NCI-H446 (cell line): ENCODE data around the gene VAV2.
"Not testable (repeated sequence)": the region's sequence is repeated elsewhere in the genome, so short reads cannot be mapped to it uniquely, and the experiment has no call there.

ENCODE experiments used
- DNase-seq, 2 experiments: peaks; one replicate each; lab custom pipeline; 2025; lab: John Stamatoyannopoulos, UW

Gene VAV2

DNA sequence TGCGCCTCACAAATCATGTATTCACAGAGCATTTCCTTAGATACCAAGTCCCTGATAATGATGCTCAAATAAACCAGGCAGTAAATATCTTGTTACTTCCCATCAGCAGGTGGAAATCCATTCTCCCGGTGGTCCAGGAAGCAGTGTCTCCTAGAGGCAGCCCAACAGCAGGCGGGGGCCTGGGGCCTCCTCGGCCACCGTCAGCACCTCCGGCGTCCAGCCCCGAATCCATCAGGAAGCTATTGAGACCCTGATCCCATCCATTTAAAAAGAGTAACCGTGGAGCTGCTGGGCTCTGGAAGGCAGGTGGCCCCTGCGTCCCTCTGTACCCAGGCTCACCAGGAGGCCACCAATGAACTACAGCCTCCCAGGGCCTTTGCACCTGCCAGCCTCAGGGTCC, 54.0 kb downstream of the VAV2 start:
- no peak for DNase-seq

DNA sequence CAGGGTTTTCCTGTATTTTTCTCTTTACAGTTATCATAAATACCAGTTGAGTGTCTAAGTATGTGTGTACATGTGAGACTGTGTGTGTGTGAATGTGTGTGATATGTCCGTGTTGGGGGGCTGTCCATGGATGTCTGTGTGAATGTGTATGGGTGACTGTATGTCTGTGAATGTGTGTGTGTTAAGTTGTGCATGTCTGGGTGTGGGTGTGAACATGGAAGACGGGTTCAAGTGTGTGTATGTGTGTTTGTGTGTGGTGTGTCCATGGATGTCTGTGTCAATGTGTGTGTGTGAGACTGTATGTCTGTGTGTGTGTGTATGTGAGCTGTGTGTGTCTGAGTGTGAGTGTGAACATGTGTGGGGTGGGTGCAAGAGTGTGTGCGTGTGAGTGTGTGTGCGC, 55.0 kb downstream of the VAV2 start:
- no peak for DNase-seq

DNA sequence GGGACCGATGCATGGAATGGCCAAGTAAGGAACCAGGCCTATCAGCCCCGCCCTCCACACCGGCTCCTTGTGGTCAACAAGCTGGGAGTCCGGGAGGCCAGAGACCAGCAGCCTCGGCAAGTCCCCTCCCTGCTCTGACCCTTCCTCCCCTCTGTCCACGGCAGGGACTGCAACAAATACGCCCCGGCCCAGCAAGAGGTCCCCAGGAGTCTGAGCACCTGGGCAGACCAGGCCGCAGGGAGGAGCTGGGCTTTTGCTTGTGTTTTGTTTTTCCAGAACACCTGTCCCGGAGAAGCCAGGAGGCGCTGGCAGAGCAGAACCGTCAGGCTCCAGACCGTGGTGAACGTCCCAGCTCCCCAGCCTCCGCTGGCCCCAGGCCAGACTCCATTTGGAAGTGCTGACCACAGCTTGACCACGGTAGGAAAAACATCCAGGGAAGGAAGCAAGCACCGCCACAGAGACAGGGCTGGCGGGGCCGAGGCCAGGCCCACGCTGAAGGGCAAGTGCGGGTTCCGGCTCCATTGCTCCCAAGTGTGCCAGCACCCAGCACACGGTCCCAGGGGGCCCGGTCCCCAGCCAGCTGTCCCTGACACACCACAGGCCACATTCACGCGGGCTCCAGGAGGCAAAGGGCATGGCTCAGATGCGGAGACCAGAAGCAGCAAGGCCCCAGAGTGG, 56.7 kb downstream of the VAV2 start:
- DNase-seq = no peak

- DNase-seq = no peak
Observed at GRCh38 chr9:133934482-133935232, 57.5 kb downstream of the VAV2 start.

DNA sequence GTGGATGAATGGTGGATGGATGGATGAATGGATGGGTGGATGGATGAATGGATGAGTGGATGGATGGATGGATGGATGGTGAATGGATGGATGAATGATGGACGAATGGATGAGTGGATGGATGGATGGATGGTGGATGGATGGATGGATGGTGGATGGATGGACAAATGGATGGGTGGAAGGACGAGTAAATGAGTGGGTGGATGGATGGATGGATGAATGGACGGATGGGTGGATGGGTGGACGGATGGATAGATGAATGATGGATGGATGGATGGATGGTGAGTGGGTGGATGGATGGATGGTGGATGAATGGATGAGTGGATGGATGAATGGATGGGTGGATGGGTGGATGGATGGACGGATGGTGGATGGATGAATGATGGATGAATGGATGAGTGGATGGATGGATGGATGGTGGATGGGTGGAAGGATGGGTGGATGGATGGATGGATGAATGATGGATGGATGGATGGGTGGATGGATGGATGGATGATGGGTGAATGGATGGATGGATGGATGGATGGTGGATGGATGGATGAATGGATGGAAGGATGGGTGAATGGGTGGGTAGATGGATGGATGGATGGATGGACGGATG, 58.6 kb downstream of the VAV2 start:
- no peak for DNase-seq

DNA sequence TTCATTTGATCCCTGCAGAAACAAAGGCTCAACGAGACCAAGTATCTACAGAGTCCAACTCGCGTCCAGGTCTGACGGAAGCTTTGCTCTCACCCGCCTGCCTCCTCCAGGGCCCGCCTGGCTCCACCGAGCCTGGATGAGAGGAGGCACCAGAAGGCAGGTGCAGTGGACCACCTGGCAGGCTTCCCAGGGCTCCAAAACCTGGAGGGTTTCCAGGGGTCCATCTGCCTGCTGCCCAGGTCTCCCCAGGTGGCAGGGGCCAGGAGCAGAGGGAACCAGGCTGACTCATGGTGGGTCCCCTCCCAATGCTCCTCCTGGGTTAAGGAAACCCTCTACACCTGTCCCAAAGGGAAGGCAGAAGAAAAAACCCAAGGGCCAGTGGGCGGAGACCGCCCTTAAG, 59.5 kb downstream of the VAV2 start:
- DNase-seq = no peak

DNA sequence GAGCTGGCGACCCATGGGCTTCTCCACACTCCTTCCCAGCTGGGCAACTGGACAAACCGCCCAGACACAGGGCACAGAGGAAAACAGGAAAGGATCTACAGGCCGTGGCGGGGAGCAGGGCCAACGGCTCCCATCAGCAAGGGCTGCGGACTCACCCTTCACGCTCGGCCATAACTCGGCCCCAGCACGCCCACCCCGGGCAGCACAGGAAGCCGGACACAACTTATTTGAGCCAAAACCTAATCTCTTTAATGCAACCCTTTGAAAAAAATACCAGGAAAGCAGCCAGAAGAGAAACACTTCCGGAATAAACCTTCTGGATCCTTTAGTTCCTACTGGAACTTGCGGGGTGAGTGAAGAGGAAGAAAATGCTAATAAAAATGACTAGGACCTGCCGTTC, 59.9 kb downstream of the VAV2 start:
- DNase-seq = no peak

GRCh38 chr9:133930682-133931485, 61.2 kb downstream of the VAV2 start:
- no peak for DNase-seq

DNA sequence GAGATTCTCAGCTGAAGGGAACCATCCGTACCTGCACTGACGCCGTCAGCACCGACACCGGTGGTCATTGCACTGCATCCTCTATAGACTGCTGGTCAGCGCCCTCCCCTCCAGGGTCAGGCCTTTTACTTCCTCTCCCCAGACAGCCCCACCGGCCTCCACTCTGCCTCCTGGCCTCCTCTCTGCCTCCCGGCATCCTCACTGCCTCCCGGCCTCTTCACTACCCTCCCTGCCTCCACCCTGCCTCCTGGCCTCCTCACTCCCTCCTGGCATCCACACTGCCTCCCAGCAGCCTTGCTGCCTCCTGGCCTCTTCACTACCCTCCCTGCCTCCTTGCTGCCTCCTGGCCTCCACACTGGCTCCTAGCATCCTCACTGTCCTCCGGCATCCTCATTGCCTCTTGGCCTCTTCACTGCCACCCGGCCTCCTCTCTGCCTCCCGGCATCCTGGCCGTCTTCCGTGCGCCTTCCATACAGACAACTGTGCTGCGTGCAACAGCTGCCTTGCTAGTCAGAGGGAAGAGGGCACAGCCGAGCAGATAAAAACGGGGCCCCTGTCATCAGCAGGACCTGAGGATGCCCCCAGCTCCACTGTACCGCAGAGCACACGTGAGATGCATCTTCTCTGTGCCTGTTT, 62.0 kb downstream of the VAV2 start:
- no peak for DNase-seq

DNA sequence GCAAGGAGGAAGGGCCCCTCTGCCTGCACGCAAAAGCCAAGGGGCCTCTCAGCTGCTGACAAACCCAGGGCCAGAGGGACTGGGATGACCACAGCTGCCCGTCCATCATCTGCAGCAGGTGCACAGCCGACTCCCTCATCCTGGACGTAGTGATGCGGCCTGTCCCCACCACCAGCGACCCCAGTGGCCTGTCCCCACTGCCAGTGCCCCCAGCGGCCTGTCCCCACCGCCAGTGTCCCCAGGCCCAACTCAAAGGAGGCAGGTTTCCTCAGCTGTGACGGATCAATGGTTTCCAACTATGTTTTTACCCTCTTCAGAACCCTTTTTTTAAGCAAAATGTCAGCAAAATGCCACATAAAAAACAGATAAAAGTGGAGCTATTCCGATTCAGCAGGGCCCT, 62.5 kb downstream of the VAV2 start:
- no peak for DNase-seq

DNA sequence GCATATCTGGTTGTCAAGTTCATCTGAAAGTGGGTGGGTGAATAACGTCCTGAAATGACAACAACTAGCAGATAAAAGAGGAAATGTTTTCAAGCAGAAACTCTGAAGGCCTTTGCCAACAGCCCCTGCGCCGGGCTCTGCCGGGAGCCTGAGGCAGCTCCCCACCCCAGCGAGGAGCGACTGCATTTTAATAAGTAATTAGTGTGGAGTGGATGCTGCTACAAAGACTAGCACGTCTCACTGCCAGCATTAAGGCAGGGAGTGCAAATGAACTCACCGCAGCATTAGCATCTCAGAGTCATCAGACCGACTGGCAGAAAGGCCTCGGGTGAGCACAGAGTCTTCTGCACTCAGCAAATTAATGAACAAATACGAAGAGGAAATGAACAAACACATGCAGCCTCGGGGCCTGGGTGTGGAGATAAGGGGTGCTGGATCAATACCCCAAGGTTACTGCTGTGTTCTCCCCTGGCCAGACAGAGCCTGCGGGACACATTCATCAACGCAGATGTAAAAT, 63.8 kb downstream of the VAV2 start:
- DNase-seq = no peak

- no peak for DNase-seq
Observed at GRCh38 chr9:133927041-133927440, 65.1 kb downstream of the VAV2 start.

- no peak for DNase-seq
Observed at GRCh38 chr9:133926165-133926856, 65.8 kb downstream of the VAV2 start.

- no peak for DNase-seq
Observed at GRCh38 chr9:133924453-133924852, 67.7 kb downstream of the VAV2 start.

DNA sequence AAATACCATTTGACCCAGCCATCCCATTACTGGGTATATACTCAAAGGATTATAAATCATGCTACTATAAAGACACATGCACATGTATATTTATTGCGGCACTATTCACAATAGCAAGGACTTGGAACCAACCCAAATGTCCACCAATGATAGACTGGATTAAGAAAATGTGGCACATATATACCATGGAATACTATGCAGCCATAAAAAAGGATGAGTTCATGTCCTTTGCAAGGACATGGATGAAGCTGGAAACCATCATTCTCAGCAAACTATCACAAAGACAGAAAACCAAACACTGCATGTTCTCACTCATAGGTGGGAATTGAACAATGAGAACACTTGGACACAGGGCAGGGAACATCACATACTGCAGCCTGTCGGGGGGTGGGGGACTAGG, 68.5 kb downstream of the VAV2 start:
- DNase-seq = not testable (repeated sequence)

DNA sequence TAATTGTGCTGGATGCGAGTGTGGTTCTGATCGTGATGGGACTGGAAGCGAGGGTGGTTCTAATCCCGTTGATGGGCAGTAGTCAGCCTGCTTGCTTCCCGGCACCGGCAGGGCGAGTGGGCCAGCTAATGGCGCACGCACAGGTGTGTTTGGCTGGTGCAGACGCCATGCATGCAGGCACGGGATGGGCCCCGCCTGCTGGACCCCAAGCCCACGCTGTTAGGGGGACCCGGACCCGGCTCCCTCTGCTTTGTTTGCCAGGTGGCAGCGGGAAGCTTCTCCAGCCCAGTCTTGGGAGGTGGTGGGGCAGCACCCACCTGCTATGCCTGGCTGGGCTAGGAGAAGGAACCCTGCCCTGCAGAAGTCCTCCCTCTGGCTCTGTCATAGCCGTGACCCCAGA, 70.3 kb downstream of the VAV2 start:
- DNase-seq = no peak

GRCh38 chr9:133920471-133920870, 71.7 kb downstream of the VAV2 start:
- no peak for DNase-seq

DNA sequence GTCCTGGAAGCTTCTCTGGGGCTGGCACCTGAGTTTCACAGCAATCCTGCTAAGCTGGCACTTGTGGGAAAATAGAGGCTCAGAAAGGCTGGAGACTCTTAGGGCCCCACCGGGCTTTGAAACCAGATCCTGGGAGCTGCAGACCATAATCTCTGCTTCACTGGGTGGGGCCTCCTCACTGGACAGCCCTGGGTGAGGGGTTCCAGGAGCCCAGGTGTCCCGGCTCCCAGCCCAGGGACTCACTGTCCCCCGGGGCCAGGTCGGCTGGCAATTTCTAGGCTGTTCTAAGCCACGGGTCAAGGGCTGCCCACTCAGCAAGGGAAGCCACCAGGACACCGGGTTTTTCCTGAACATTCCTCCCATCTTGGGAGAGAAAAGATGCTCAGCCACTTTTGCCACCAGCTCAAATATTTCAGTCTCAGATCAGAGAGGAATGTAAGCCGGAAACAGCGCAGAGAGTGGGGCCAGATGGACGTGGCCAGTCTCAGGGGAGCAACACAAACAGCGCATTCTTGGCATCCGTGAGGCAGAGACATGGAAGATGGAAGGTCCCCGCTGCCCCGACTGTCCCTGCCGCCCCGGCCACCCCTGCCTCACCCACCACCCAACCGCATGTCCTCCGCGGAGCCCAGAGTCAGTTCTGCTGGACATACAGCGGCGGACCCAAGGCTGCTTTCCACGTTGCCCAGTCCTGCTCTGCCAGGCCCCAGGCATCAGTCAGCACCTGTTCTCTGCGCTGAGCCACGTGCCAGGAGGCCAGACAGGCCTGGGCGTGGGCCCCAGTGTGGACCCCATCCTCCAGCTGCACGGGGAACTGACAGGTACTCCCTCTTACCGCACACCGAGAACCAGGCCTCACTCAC, 72.6 kb downstream of the VAV2 start:
- no peak for DNase-seq

DNA sequence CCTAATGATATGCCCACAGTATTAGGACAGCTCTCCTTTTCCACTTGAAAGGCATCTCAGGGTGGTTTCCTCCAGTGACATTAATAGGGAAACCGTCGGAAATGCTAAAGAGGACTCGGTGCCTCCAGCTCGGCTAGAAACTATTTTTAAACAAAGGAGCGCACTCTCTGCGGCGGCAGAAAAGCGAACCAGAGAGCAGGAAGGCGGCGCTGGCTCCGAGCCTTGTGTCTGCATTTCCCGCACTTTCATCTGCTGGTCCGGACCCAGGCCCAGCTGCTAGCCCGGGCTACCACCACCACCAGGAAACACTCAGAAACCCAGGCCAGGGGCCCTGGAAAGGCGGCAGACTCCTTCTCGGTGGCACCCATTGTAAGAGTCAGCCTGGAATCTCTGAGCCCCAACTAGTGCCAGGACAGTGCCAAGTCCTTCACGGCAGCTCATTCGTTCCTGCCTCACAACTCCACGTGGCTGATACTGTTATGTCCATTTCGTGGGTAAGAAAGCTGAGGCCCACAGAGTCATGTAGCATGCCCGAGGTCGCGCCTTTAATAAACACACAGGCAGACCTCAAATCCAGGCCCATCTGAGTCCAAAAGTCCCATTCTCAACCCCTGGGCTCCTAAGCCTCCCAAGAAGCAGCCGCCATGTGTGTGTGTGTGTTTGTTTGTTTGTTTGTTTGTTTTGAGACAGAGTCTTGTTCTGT, 73.9 kb downstream of the VAV2 start:
- DNase-seq = no peak

GRCh38 chr9:133917375-133917774, 74.7 kb downstream of the VAV2 start:
- no peak for DNase-seq
